ENCODE measurements around the gene HNRNPAB.
"Not testable (repeated sequence)": the region's sequence is repeated elsewhere in the genome, so short reads cannot be mapped to it uniquely, and the experiment has no call there.

HNRNPAB gene

GRCh38 chr5:178213003-178213461, 8.7 kb downstream of the HNRNPAB start:
- DNase-seq, result no peak

- peak in 1 of 2 experiments; percentile 15 for DNase-seq
Observed at GRCh38 chr5:178213748-178214151, 9.4 kb downstream of the HNRNPAB start.

GRCh38 chr5:178214160-178214803, 9.9 kb downstream of the HNRNPAB start:
- no peak for DNase-seq

- no peak for DNase-seq
Observed at GRCh38 chr5:178215280-178216002, 11.1 kb downstream of the HNRNPAB start.

- no peak for DNase-seq
Observed at GRCh38 chr5:178216088-178216534, 11.8 kb downstream of the HNRNPAB start.

- DNase-seq, result no peak
Observed at GRCh38 chr5:178216779-178217178, 12.4 kb downstream of the HNRNPAB start.

- no peak for DNase-seq
Observed at GRCh38 chr5:178218237-178218776, 14.0 kb downstream of the HNRNPAB start.

GRCh38 chr5:178218827-178219226, 14.5 kb downstream of the HNRNPAB start:
- no peak for DNase-seq

GRCh38 chr5:178221282-178221681, 16.9 kb downstream of the HNRNPAB start:
- no peak for DNase-seq

GRCh38 chr5:178221853-178222252, 17.5 kb downstream of the HNRNPAB start:
- DNase-seq, result no peak

- no peak for DNase-seq
Observed at GRCh38 chr5:178222292-178222691, 18.0 kb downstream of the HNRNPAB start.

- no peak for DNase-seq
Observed at GRCh38 chr5:178223196-178223773, 19.0 kb downstream of the HNRNPAB start.

GRCh38 chr5:178223828-178224335, 19.5 kb downstream of the HNRNPAB start:
- DNase-seq, result no peak

GRCh38 chr5:178224403-178224802, 20.1 kb downstream of the HNRNPAB start:
- DNase-seq, result no peak

GRCh38 chr5:178225174-178225573, 20.8 kb downstream of the HNRNPAB start:
- no peak for DNase-seq

GRCh38 chr5:178227138-178227659, 22.9 kb downstream of the HNRNPAB start:
- no peak for DNase-seq

- no peak for DNase-seq
Observed at GRCh38 chr5:178227929-178228328, 23.6 kb downstream of the HNRNPAB start.

GRCh38 chr5:178228609-178229008, 24.3 kb downstream of the HNRNPAB start:
- no peak for DNase-seq

- not testable (repeated sequence) for DNase-seq
Observed at GRCh38 chr5:178229111-178229510, 24.8 kb downstream of the HNRNPAB start.

- DNase-seq, result no peak
Observed at GRCh38 chr5:178229861-178230260, 25.5 kb downstream of the HNRNPAB start.

GRCh38 chr5:178230879-178231538, 26.7 kb downstream of the HNRNPAB start:
- DNase-seq, result no peak

GRCh38 chr5:178231539-178232123, 27.3 kb downstream of the HNRNPAB start:
- DNase-seq, result no peak
